A673 (cell line): ENCODE results near the gene PCTP. TPM values are rescaled to one million over a fixed set of nuclear protein-coding genes. Genes with fewer than 3 reads are reported as not detected.

Experiments used
- BruUV-seq: library from RNA; stranded (reverse); fragments of 400-500 nt; replicated peaks from 2 replicates; lab custom pipeline; 2021; lab: Mats Ljungman, UMichigan
- CTCF ChIA-PET: fragments of 300-600 bp; sonication (Branson Sonifier 250); formaldehyde crosslinking; loops from one replicate; lab custom pipeline; 2022; ENCODE audit warnings: antibody characterized with exemption; lab: Charles Lee
- POLR2A ChIA-PET: fragments of 300-600 bp; sonication (Branson Sonifier 250); formaldehyde crosslinking; loops from one replicate; lab custom pipeline; 2022; ENCODE audit warnings: antibody characterized with exemption; ENCODE audit not compliant: low non-redundant PET; lab: Charles Lee
- DNase-seq: peaks from one replicate; pipeline ENCODE4 v3.0.0-alpha.2; 2015; ENCODE audit warnings: low spot score
- H3K27ac ChIP-seq: fragments of 200-600 bp; sonication (generic); 2 replicates; pipeline ENCODE4 v1.5.1; 2016; ENCODE audit warnings: mixed run types, low read depth, mild to moderate bottlenecking, mixed read lengths, antibody characterized with exemption, low read length; ENCODE audit not compliant: poor library complexity, severe bottlenecking
- H3K27me3 ChIP-seq: fragments of 200-600 bp; sonication (generic); replicated peaks from 2 replicates; pipeline ENCODE4 v1.6.1; 2017; ENCODE audit warnings: mixed run types, low read depth, mild to moderate bottlenecking, mixed read lengths, antibody characterized with exemption, low read length; ENCODE audit not compliant: insufficient read depth, poor library complexity
- H3K36me3 ChIP-seq: fragments of 200-600 bp; sonication (generic); 2 replicates; pipeline ENCODE4 v1.6.1; 2016; ENCODE audit warnings: mixed run types, mild to moderate bottlenecking, mixed read lengths, antibody characterized with exemption, low read length; ENCODE audit not compliant: insufficient read depth, poor library complexity, severe bottlenecking
- H3K4me1 ChIP-seq: fragments of 200-600 bp; sonication (generic); 2 replicates; pipeline ENCODE4 v1.6.1; 2017; ENCODE audit warnings: mixed run types, mild to moderate bottlenecking, mixed read lengths, antibody characterized with exemption, low read length; ENCODE audit not compliant: insufficient read depth, poor library complexity, severe bottlenecking
- H3K4me3 ChIP-seq: fragments of 200-600 bp; sonication (generic); 2 replicates; pipeline ENCODE4 v1.5.1; 2016; ENCODE audit warnings: low read depth, mixed run types, mild to moderate bottlenecking, mixed read lengths, low read length; ENCODE audit not compliant: poor library complexity, severe bottlenecking
- H3K9me3 ChIP-seq: fragments of 200-600 bp; sonication (generic); 2 replicates; pipeline ENCODE4 v1.6.1; 2016; ENCODE audit warnings: mixed run types, low read depth, mild to moderate bottlenecking, mixed read lengths, antibody characterized with exemption, low read length; ENCODE audit not compliant: poor library complexity, severe bottlenecking
- CTCF ChIP-seq: fragments of 300-800, 200-600 bp; sonication (generic); conservative IDR thresholded peaks from 2 replicates; pipeline ENCODE4 v1.5.1; 2017; ENCODE audit warnings: low read depth, mild to moderate bottlenecking, antibody characterized with exemption, low read length, moderate library complexity, mixed read lengths
- EZH2 ChIP-seq: fragments of 200-600 bp; sonication (generic); IDR thresholded peaks from 2 replicates; pipeline ENCODE4 v1.6.1; 2017; ENCODE audit warnings: borderline replicate concordance, low read depth, mild to moderate bottlenecking, mixed read lengths, antibody characterized with exemption, low read length; ENCODE audit not compliant: poor library complexity, severe bottlenecking
- intact Hi-C: fragments of 100-400 bp; cut with micrococcal nuclease; formaldehyde crosslinking; loops from one replicate; pipeline ENCODE4 v1.10.0; 2022; ENCODE audit not compliant: unreplicated experiment
- total RNA-seq: library from RNA; stranded (reverse); gene quantifications from 2 replicates; pipeline ENCODE4 v1.2.3, GENCODE V29; 2021

PCTP gene
- total RNA-seq, 1 experiment from 2014 or later, result 6.4 TPM

DNA sequence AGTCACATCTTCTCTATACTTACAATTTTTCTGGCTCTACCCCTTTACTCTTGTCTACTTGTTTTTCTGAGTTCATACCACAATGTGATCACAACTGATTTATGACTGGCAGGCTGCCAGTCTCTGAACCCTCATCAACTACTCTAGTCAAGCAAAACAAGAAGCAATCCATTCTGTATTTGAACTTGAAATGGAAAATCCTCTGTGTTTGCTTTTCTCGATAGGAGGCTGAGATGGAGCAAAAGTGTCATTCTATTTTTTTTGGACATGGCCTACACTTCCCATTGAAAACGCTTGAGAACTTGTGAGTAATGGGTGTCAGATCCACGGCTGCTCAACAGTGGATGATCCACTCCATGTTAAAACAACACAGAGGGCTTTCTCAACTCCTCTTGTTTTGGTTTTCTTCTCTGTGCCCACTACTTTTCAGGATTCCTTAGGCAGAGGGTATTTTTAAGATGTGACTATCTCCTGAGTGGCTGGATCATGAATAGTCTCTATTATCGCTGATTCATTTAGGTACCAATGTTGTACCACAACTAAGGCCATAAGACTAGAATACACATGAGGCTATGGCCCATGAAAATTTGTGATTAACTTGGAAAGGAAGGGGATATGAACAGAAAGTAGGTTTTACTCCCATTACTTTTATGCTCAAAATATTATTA, 39.9 kb upstream of the PCTP start:
- Histone ChIP-seq H3K4me3 (no peak overlapping the region), H3K27me3 (no peaks in the 10 kb centered on the region), H3K36me3 (no peaks in the 10 kb centered on the region), H3K27ac (peak overlapping the region; percentile 23), H3K4me1 (peaks cover 38% of the 10 kb centered on the region), H3K9me3 (no peaks in the 10 kb centered on the region)
- intact Hi-C loops, result loop anchor here (5.0 kb wide), 1 partner anchor 64 kb away; no protein-coding TSS in a partner anchor
- TF ChIP-seq EZH2 (no peak), CTCF (no peak)
- DNase-seq, result no peak
- CTCF ChIA-PET, result no interaction called here
- POLR2A ChIA-PET, result no interaction called here
- no TSS peak for BruUV-seq

DNA sequence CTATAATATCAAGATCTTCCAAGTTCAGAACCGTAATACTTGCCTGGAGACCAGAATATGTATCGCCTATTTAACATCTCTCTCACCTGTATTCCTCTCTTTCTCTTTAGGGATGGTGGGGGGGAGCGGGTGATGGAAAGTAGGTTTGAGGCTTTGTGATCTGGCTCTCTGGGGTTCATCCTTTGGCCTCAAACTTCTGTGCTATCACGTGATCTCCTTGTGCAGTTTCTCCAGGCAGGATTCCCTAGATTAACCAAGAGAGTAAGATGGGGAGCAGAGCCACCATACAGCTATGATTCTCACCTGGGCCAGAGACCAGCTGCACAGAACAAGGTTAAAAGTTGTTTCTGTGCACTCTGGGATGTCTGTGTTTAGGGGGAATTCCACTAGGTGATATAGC, 33.4 kb upstream of the PCTP start:
- no peak for DNase-seq
- Histone ChIP-seq H3K4me3 (no peak overlapping the region), H3K9me3 (no peaks in the 10 kb centered on the region), H3K27me3 (no peaks in the 10 kb centered on the region), H3K27ac (no peak overlapping the region), H3K36me3 (peaks cover 6% of the 10 kb centered on the region), H3K4me1 (peaks cover 23% of the 10 kb centered on the region)
- no peak for TF ChIP-seq EZH2
- intact Hi-C loops, result loop anchor here (5.0 kb wide), 1 partner anchor 115 kb away; no protein-coding TSS in a partner anchor
- CTCF ChIA-PET, result interaction anchor here (0.6 to 2.4 kb wide), 7 partner anchors 15 to 266 kb away, joined by 3 to 12 read pairs (median 4); no protein-coding TSS in a partner anchor
- POLR2A ChIA-PET, result no interaction called here
- no TSS peak for BruUV-seq

DNA sequence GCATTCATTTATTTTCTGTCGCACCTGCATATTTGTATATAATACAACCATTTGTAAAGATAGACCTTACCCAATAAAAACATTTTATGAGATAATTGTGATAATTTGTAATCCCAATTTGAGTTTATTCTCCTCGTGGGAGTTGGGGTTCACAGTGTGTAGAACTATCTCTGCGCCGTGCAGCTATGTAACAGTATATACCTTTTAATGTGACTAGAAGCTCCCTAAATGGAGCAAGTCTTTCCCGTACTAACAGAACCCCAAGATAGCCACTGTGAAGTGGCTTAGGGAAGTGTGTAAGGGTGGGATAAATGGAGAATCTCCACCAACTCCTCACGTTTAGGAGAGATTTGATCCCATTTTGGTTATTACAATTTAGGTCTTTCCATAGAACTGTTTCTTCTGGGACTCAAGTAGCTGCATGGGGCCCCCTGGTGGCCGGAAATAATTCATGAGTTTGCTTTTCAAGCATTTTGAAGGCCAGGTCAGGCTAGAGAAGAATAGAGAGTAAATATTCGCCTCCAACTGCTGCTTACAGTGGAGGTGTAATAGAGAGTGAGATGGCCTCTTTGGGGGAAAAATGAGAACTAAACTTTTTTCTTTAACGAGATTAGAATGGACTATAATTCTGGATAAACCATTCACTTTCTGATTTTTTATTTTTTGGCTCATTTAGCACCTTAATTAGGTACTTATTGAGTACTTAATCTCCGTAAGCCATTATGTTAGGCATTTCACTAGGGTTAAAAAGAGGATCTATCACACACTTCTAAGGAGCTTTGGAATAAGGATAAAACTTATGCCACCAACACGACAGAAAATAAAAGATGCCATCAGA, 32.7 kb upstream of the PCTP start:
- intact Hi-C loops, result loop anchor here (1.0 to 5.0 kb wide), 3 partner anchors 116 to 192 kb away; no protein-coding TSS in a partner anchor
- TF ChIP-seq EZH2 (no peak), CTCF (peak; percentile 89)
- H3K9me3 ChIP-seq, result no peaks in the 10 kb centered on the region
- H3K4me1 ChIP-seq, result peaks cover 25% of the 10 kb centered on the region
- peak; percentile 87 for DNase-seq
- CTCF ChIA-PET, result interaction anchor here (0.6 to 2.4 kb wide), 7 partner anchors 14 to 266 kb away, joined by 3 to 12 read pairs (median 4); no protein-coding TSS in a partner anchor
- H3K27me3 ChIP-seq, result no peaks in the 10 kb centered on the region
- no peak overlapping the region for H3K4me3 ChIP-seq
- no peak overlapping the region for H3K27ac ChIP-seq
- POLR2A ChIA-PET, result no interaction called here
- BruUV-seq, result no TSS peak
- H3K36me3 ChIP-seq, result peaks cover 6% of the 10 kb centered on the region
